Astrocyte of the cerebellum (primary cell): ENCODE measurements around the gene ZNF333.

Experiments
- DNase-seq: peaks from one replicate; pipeline ENCODE4 v3.0.0-alpha.2; 2011; ENCODE audit warnings: low read depth
- H3K4me3 ChIP-seq: 2 replicates; pipeline ENCODE4 v1.5.1; 2011; ENCODE audit warnings: mild to moderate bottlenecking, low read depth, low read length, moderate library complexity
- CTCF ChIP-seq: IDR thresholded peaks from 2 replicates; pipeline ENCODE4 v1.5.1; 2012; ENCODE audit warnings: low read length, low read depth, moderate library complexity, mild to moderate bottlenecking; ENCODE audit errors: missing control alignments
- in situ Hi-C: cut with HindIII; loops from 2 replicates; pipeline ENCODE4 v1.10.0; 2017; ENCODE audit warnings: low sequenced_read_pairs

ZNF333 gene

GRCh38 chr19:14733574-14733973, 43.7 kb downstream of the ZNF333 start:
- DNase-seq = no peak
- in situ Hi-C loops = no loop called here
- no peak overlapping the region for H3K4me3 ChIP-seq
- no peak for TF ChIP-seq CTCF

- in situ Hi-C loops = no loop called here
- no peak for TF ChIP-seq CTCF
- no peak for DNase-seq
- no peak overlapping the region for H3K4me3 ChIP-seq
Measured at GRCh38 chr19:14735915-14736314, 46.1 kb downstream of the ZNF333 start.

GRCh38 chr19:14746886-14747285, 57.0 kb downstream of the ZNF333 start:
- in situ Hi-C loops = no loop called here
- DNase-seq = no peak
- no peak overlapping the region for H3K4me3 ChIP-seq
- TF ChIP-seq CTCF = no peak

- H3K4me3 ChIP-seq = no peak overlapping the region
- no peak for TF ChIP-seq CTCF
- in situ Hi-C loops = no loop called here
- no peak for DNase-seq
Measured at GRCh38 chr19:14748601-14749000, 58.8 kb downstream of the ZNF333 start.

- no peak overlapping the region for H3K4me3 ChIP-seq
- TF ChIP-seq CTCF = no peak
- in situ Hi-C loops = no loop called here
- no peak for DNase-seq
Measured at GRCh38 chr19:14758816-14759215, 69.0 kb downstream of the ZNF333 start.

GRCh38 chr19:14761607-14762006, 71.8 kb downstream of the ZNF333 start:
- DNase-seq = no peak
- in situ Hi-C loops = no loop called here
- no peak for TF ChIP-seq CTCF
- H3K4me3 ChIP-seq = no peak overlapping the region

- no peak for TF ChIP-seq CTCF
- no peak overlapping the region for H3K4me3 ChIP-seq
- in situ Hi-C loops = no loop called here
- DNase-seq = no peak
Measured at GRCh38 chr19:14762111-14762510, 72.3 kb downstream of the ZNF333 start.
